MV-4-11 (cell line): Measurements from ENCODE around the gene HSPH1.
A peak's percentile ranks its signal among the peaks of the same experiment; 100 is the strongest.

ENCODE experiments used
- DNase-seq: peaks from one replicate; lab custom pipeline; 2025; lab: John Stamatoyannopoulos, UW

The HSPH1 gene

GRCh38 chr13:31096654-31097302 lies 64.9 kb downstream of the HSPH1 start:
- DNase-seq = no peak

GRCh38 chr13:31094331-31095015 lies 67.2 kb downstream of the HSPH1 start:
- DNase-seq = no peak

GRCh38 chr13:31093145-31093885 lies 68.4 kb downstream of the HSPH1 start:
- no peak for DNase-seq

GRCh38 chr13:31092646-31093045 lies 69.1 kb downstream of the HSPH1 start:
- peak; percentile 19 for DNase-seq

GRCh38 chr13:31090961-31091624 lies 70.6 kb downstream of the HSPH1 start:
- DNase-seq = no peak

GRCh38 chr13:31090096-31090495 lies 71.6 kb downstream of the HSPH1 start:
- DNase-seq = no peak

- DNase-seq = no peak
Observed at GRCh38 chr13:31089649-31090048, 72.1 kb downstream of the HSPH1 start.

GRCh38 chr13:31088826-31089420 lies 72.8 kb downstream of the HSPH1 start:
- DNase-seq = no peak
